Measurements from ENCODE around the gene SLU7. TPM values are rescaled to one million over a fixed set of nuclear protein-coding genes. Genes with fewer than 3 reads are reported as not detected.

The SLU7 gene
- total RNA-seq, 1 experiment from 2014 or later, result 33.3 TPM

DNA sequence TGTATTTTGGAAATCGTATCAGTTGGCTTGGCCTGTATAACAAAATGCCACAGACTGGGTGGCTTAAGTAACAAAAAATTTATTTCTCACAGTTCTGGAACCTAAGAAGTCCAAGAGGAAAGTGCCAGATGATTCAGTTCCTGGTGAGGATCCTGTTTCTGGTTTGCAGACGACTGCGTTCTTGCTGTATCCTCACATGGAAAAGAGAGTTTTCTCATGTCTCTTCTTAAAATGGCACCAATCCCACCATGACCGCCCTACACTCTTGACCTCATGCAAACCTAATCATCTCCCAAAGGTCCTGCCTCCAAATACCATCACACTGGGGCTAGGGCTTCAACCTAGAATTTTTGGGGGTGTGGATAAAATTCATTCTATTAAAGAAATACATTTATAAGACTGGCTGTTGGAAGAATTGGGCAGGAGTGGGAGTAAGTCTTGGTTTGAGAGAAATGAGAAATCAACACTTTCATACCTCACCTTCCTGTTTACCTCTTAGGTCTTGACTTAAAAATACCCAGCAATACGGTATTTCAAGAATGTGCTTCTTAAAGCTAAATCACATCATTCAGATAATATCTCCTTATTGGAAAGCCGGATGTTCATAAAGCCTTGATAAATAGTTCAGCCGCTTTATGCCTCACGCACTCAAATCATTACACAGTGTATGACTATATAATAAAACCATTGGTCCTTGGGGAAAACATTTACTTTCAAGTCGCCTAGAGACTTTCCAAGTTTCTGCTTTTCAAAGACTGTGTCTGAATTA lies 31.5 kb upstream of the SLU7 start:
- Histone ChIP-seq H3K79me2 (ENCODE audit: insufficient read depth, low read length) (no peaks in the 10 kb centered on the region), H2AK5ac (ENCODE audit: insufficient read length, low read length) (no peak overlapping the region), H4K20me1 (ENCODE audit: control insufficient read depth, insufficient read depth, insufficient read length) (no peaks in the 10 kb centered on the region), H3K23me2 (ENCODE audit: insufficient read length, low read depth, low read length, poor library complexity, severe bottlenecking) (no peaks in the 10 kb centered on the region), H2BK5ac (ENCODE audit: insufficient read length, low read length) (no peak overlapping the region), H3K4me2 (ENCODE audit: insufficient read depth, insufficient read length, low read length) (no peak overlapping the region), H3K56ac (ENCODE audit: insufficient read length, low read depth, low read length) (no peak overlapping the region), H3K4ac (ENCODE audit: low read depth, low read length) (no peak overlapping the region), H4K5ac (ENCODE audit: insufficient read length, low read depth, low read length) (no peak overlapping the region), H4K8ac (replicated peaks; ENCODE audit: insufficient read length, low read depth, low read length) (no peak overlapping the region), H4K91ac (ENCODE audit: insufficient read length, low read depth, low read length) (no peak overlapping the region), H3K27ac (ENCODE audit: insufficient read length, low read depth, low read length) (no peak overlapping the region), H3K9ac (ENCODE audit: extremely low read depth, insufficient read length, low read length) (no peak overlapping the region), H3K23ac (ENCODE audit: insufficient read length, low read depth, low read length) (no peak overlapping the region), H3K79me1 (ENCODE audit: insufficient read depth, low read depth, low read length, poor library complexity, severe bottlenecking) (no peaks in the 10 kb centered on the region), H3K18ac (ENCODE audit: insufficient read length, low read depth, low read length) (no peak overlapping the region), H2BK120ac (ENCODE audit: low read depth, low read length, poor library complexity, severe bottlenecking) (no peak overlapping the region), H2BK12ac (ENCODE audit: insufficient read length, low read depth, low read length) (no peak overlapping the region), H3K14ac (ENCODE audit: insufficient read depth, low read length) (no peak overlapping the region), H3K27me3 (ENCODE audit: insufficient read depth, low read length) (no peaks in the 10 kb centered on the region), H3K9me3 (ENCODE audit: control insufficient read depth, low read depth, low read length) (no peaks in the 10 kb centered on the region), H2BK20ac (ENCODE audit: low read depth, low read length, poor library complexity, severe bottlenecking) (no peak overlapping the region), H2AFZ (ENCODE audit: low read length) (no peak overlapping the region), H2BK15ac (ENCODE audit: low read depth, low read length) (no peak overlapping the region), H3K4me1 (ENCODE audit: insufficient read depth, low read length) (no peaks in the 10 kb centered on the region), H3T11ph (ENCODE audit: low read length) (no peak overlapping the region)
- Mint-ChIP-seq H3K36me3 (ENCODE audit: insufficient read depth in 1 of 3, low read depth in 3 of 3) (peaks cover 0 to 4% (median 0%) of the 10 kb centered on the region in 3 experiments; a peak in 3 of 7 replicates), H3K4me1 (no peaks in the 10 kb centered on the region), H3K27ac (no peak overlapping the region), H3K4me3 (no peak overlapping the region), H3K9me3 (peaks cover 2 to 6% of the 10 kb centered on the region in 2 experiments; a peak in 4 of 5 replicates), H3K27me3 (ENCODE audit: low read depth) (peaks cover 2% of the 10 kb centered on the region; the same call in 1 of the 2 replicates)
- no CpG with 5 or more reads among the region's 9 CpGs for WGBS (ENCODE audit: extremely low coverage, insufficient read length, low lambda C conversion rate)
- no peak for DNase-seq
- TF ChIP-seq, protein P1, sequence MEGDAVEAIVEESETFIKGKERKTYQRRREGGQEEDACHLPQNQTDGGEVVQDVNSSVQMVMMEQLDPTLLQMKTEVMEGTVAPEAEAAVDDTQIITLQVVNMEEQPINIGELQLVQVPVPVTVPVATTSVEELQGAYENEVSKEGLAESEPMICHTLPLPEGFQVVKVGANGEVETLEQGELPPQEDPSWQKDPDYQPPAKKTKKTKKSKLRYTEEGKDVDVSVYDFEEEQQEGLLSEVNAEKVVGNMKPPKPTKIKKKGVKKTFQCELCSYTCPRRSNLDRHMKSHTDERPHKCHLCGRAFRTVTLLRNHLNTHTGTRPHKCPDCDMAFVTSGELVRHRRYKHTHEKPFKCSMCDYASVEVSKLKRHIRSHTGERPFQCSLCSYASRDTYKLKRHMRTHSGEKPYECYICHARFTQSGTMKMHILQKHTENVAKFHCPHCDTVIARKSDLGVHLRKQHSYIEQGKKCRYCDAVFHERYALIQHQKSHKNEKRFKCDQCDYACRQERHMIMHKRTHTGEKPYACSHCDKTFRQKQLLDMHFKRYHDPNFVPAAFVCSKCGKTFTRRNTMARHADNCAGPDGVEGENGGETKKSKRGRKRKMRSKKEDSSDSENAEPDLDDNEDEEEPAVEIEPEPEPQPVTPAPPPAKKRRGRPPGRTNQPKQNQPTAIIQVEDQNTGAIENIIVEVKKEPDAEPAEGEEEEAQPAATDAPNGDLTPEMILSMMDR (conservative IDR thresholded peaks at IDR 0.05), result no peak

Data from H9 (cell line).